Measurements from ENCODE around the gene ATXN1. TPM values are rescaled to one million over a fixed set of nuclear protein-coding genes. Genes with fewer than 3 reads are reported as not detected.
A peak's percentile ranks its signal among the peaks of the same experiment; 100 is the strongest.

The ATXN1 gene
- total and polyA plus RNA-seq, 2 of the 13 experiments (the other 11 are each of a cell fraction or from before 2014, with no cell fraction given) = 20.7 to 39.5 TPM

GRCh38 chr6:16334671-16335070, 426.6 kb downstream of the ATXN1 start (continued):
- TF ChIP-seq SP2 (CRISPR knock-in tag; IDR thresholded peaks at IDR 0.05) (no peak), ZSCAN31 (CRISPR knock-in tag; IDR thresholded peaks at IDR 0.05; ENCODE audit: low read depth) (no peak), ZNF567 (CRISPR knock-in tag; IDR thresholded peaks at IDR 0.05; ENCODE audit: borderline replicate concordance) (no peak), ELF4 (CRISPR knock-in tag; IDR thresholded peaks at IDR 0.05; ENCODE audit: borderline replicate concordance) (no peak), ZNF569 (CRISPR knock-in tag; IDR thresholded peaks at IDR 0.05; ENCODE audit: borderline replicate concordance) (no peak), NBN (conservative IDR thresholded peaks at IDR 0.05) (no peak), ZNF788 (CRISPR knock-in tag; IDR thresholded peaks at IDR 0.05; ENCODE audit: borderline replicate concordance) (peak; percentile 40; the same call in 1 of the 2 replicates), CEBPG (CRISPR knock-in tag; IDR thresholded peaks at IDR 0.05) (peak; percentile 91), MXI1 (IDR thresholded peaks at IDR 0.05; ENCODE audit: borderline replicate concordance, low read depth, low read length) (no peak), RNF219 (CRISPR knock-in tag; IDR thresholded peaks at IDR 0.05) (no peak), SIN3A (IDR thresholded peaks at IDR 0.05; ENCODE audit: borderline replicate concordance, low read depth, low read length) (no peak), KDM3A (CRISPR knock-in tag; IDR thresholded peaks at IDR 0.05; ENCODE audit: low read depth) (no peak), HNF1B (CRISPR knock-in tag; IDR thresholded peaks at IDR 0.05) (no peak), ZNF782 (CRISPR knock-in tag; IDR thresholded peaks at IDR 0.05; ENCODE audit: borderline replicate concordance) (no peak), ARNT2 (CRISPR knock-in tag; IDR thresholded peaks at IDR 0.05; ENCODE audit: low read depth) (no peak)
